Stimulated activated CD8-positive, alpha-beta memory T cell treated with anti-CD3 and anti-CD28 coated beads, Interleukin-7, amount 100 ng/mL, for 1 hour (primary cell): ENCODE results near the gene MLIP.

ENCODE experiments used
- DNase-seq, 2 donors: peaks; one replicate each; pipeline ENCODE4 v3.0.0-alpha.2; 2020; ENCODE audit warnings: low read depth in 2 of 2

Gene MLIP

GRCh38 chr6:54097753-54098152, 13.5 kb upstream of the MLIP start:
- DNase-seq: no peak

DNA sequence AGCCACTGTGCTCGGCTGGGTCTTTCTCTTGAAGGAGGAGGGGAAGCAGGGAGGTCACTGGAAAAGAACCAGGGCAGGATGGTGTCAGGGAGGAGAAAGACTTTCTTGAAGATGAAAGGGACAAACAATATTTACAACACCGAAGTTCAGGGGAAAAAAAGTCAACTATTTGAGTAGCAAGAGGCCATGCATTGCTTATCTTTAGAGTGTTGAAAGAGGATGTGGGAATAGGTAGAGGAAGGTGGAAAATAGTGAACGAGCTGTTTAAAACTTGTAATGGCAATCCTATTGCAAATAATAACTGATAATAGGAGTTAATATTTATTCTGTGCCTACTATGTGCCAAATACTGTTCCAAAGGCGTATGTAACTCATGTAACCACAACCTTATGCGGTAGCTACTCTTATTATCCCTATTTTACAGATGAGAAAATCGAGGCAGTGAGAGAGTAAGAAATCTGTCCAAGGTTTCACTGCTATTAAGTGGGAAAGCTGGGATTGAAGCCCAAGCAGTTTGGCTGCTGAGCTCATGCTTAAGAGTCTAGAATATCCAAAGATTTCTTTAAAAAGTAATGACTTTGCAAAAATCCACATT, 12.7 kb upstream of the MLIP start:
- DNase-seq: no peak

DNA sequence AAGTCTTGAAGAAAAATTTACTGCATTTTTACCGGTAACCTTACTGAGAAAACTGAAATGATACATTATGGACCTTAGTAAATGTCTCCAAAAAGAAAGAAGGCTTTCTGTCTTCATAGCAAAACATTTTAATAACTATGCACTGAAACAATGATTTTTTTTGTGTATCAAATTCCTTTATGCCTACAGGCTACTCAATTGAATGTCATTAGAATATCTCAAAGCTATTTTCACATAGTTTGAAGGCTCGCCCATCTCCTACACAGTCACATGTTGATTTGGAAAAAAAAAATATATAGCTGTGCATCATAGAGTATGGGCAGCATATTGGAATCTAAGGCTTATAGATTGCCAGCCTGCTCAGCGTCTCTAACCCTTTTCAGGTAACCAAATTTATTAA, 12.0 kb upstream of the MLIP start:
- no peak for DNase-seq

- DNase-seq: no peak
These were observed 10.7 kb upstream of the MLIP start for GRCh38 chr6:54100411-54101006.

GRCh38 chr6:54102238-54102637, 9.0 kb upstream of the MLIP start:
- DNase-seq: no peak

- no peak for DNase-seq
These were observed 7.7 kb upstream of the MLIP start for GRCh38 chr6:54103497-54103896.

- no peak for DNase-seq
These were observed 4.5 kb upstream of the MLIP start for GRCh38 chr6:54106727-54107126.

GRCh38 chr6:54107470-54108090, 3.7 kb upstream of the MLIP start:
- DNase-seq: no peak

- no peak for DNase-seq
These were observed 3.0 kb upstream of the MLIP start for GRCh38 chr6:54108271-54108670.

DNA sequence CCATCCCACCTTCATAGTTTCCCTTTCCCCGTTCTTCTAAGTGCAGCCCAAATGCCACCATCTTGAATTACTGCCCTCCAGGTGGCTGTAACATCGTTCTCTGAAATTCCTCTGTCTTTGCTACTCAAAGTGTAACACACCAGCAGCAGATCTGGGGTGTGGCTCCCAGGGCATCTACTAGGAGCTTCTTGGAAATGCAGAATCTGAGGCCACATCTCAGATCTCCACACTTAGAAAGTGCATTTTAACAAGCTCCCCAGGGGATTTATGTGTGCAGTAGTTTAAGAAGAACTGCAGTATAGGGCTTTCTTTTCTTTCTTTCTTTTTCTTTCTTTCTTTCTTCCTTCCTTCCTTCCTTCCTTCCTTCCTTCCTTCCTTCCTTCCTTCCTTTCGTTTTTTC, 1.7 kb upstream of the MLIP start:
- no peak for DNase-seq

DNA sequence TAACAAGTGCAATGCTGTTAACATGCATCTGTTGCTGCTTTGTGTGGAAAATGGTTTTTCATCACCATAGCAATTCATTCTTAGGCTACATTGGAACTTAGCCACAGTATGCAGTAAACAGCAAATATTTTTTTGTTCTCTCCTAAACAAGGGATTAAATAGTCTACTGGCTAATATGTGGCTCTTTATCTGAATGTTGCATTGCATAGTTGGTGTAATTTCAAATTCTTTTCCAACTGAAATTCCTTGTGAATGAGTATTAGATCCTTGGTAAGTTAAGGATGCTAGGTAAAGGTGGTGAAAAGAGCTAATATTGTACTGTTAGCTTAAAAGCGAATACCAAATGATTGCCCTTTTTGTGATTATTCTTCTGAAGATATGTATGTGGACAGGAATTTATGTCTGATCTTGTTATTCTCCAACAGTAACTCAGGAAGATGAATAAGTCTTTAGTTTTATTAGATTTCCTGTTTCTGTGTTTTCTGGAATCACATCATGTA, 958 bp downstream of the MLIP start:
- no peak for DNase-seq

- DNase-seq: no peak
These were observed 3.7 kb downstream of the MLIP start for GRCh38 chr6:54114991-54115390.

DNA sequence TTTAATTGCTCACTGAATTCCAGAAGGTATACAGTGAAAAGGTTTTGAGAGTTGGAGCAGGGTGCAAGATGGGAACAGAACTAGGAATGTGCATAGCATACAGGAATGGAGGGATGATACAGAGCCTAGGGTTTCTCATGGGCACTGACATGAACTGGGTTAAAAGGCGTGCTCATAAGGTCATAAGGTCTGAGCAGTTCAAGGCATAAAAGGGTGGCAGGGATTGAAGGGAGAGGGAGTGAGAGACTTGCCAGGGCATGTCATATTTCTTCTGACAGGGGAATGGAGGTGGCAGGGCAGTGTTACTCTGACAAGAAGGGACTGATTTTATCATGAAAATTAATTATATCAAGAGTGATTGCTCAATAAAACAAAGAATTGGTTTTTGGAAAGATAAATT, 4.7 kb downstream of the MLIP start:
- no peak for DNase-seq

DNA sequence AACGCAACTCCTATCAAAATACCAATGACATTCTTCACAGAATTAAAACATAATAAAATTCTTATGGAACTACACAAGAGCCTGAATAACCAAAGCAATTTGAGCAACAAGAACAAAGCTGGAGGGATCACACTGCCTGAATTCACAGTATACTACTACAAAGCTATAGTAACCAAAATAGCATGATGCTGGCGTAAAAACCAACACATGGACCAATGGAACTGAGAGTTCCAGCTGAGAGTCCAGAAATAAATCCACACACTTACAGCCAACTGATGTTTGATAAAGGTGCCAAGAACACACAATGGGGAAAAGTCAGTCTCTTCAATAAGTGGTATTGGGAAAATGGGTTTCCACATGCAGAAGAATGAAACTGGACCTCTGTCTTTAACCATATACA, 6.9 kb downstream of the MLIP start:
- no peak for DNase-seq

DNA sequence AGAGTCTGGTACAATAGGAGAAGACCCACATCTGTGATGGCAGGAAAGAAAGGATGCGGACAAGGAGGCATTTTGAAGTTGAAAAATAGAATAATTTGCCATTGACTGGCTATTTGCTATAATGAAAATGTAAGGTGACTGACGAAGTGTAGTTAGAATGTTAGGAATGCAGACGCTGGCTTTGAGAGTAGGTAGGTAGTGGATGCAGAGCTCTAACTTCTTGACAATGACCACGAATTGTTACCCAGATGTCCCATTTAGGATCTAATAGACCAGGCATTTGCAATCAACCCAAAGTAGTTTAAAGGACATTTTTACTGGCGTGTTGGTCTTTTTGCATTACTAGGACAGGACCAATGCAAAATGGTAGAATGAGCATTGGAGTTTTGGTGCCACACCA, 14.2 kb downstream of the MLIP start:
- DNase-seq: no peak

DNA sequence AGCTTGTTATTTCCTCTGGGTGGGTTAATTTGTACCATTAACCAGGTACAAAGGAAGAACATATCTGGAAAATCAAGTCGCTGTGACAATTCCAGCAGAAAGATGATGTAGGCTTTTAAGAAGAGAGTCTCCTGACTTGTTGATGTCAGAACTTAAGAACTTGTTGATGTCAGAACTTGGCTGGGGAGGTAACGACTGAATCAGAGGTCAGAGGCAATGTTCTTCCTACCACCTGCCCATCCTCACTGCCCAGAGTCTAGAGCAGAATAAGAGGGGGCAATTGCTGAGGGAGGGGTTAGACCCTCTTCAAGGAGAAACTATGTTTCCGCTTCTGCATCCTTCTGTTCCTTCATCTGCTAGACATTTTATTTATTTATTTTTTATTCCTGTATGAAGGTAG, 18.9 kb downstream of the MLIP start:
- no peak for DNase-seq

DNA sequence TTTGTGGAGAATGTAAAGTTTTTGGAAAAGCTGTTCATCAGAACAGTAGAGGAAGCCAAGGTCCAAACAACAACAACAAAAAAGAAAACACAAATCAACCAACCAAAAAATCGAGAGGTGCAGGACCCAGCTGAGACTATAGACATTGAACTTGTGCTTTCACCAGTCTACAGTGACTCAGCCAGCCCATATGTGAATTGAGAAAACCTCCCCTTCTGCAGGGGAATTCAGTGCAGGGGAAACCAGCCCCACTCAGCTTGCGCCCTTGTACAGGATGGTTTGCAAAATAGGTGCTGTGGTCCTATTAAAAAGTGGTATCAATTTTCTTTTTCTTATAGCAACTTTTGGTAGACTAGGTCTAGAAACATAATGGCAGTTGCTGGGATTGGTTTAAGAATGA, 21.3 kb downstream of the MLIP start:
- DNase-seq: no peak

DNA sequence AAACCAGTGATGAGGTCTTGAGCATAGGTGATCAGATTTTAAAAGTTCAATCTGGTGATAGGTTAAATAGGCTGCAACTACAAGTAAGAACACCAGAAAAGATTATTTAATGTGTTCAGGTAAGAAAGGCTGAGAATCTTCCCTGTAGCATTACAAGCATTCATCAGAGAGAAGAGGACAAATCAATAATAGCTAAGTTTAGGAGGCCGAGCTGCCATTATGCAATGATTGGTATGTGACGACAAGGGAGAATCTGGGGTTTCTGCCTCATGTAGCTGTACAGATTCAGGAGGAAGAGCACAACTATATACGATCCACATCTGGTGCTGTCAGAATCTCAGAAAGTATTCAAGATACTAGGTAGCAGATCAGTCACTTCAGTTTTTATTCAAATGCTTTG, 21.9 kb downstream of the MLIP start:
- DNase-seq: no peak

DNA sequence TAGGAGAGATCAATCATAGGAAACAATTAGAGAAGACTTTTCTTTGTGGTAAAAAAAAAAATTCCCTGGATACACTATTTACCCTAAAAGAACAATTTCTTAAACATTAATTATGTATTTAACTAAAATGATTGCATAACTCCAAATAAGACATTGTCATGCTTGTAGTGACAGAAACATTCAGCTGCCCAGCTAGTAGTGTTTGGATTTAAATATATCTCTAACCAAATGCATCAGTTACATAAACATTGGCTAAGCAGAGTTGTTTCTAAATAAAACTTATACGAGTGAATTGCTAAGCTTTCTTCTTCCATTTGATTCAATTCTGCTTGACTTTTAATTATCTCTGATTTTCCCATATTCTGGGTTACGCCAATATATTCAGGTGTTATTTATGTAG, 23.7 kb downstream of the MLIP start:
- no peak for DNase-seq

- DNase-seq: no peak
These were observed 24.6 kb downstream of the MLIP start for GRCh38 chr6:54135665-54136369.

GRCh38 chr6:54138795-54139194, 27.6 kb downstream of the MLIP start:
- no peak for DNase-seq

DNA sequence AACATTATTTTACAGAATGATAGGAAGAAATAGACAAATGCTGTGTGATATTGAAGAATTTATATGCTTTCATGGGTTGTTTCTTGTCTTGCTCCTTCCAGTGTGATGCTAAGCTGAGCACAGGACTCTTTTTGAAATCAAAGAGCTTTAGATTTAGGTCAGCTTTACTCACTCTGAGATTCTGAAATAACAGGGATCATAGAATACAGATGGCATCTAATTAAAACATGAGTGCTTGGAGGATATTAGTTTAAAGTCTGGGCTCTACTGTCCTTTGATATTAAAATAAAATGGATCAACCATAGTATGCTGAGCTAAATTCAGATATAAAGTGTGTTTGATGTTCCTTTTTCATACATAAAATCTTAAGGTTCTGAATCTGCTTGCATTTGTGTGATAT, 29.6 kb downstream of the MLIP start:
- DNase-seq: no peak
